Measurements from ENCODE around the gene TCEAL3.
A peak's percentile ranks its signal among the peaks of the same experiment; 100 is the strongest.
"Not testable (repeated sequence)": the region's sequence is repeated elsewhere in the genome, so short reads cannot be mapped to it uniquely, and the experiment has no call there.

Gene TCEAL3

DNA sequence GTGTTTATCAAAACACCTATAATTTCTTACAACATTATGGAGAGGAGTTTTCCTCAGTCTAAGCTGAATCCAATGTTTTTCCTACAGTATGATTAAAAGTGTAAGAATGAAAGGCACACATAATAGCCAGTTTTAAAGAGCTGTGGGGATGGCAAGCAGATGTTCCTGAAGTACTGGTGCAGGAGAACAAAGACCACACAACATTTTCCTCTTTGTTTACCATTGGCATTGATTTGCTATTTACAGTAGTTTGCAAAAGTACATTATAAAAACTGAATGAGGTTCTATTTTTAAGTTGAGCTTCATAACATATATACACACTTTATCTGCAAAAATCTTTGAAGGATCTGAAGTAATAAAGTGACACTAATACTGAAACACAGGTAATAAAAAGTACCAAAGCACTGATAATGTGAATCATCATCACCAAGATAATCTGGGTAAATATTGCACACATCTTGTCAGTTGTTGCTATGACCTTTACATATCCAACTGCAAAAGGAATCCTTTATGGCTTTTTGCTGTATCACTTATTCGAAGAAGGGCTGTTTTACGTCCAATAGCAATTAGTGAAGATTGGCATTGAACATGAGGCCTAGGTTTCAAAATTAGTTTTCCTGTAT is 43.5 kb downstream of the TCEAL3 start:
- H3K4me3 ChIP-seq (ENCODE audit: low read depth, low read length) = no peak overlapping the region
- DNase-seq (ENCODE audit: low read depth) = no peak
- TF ChIP-seq, protein P1, sequence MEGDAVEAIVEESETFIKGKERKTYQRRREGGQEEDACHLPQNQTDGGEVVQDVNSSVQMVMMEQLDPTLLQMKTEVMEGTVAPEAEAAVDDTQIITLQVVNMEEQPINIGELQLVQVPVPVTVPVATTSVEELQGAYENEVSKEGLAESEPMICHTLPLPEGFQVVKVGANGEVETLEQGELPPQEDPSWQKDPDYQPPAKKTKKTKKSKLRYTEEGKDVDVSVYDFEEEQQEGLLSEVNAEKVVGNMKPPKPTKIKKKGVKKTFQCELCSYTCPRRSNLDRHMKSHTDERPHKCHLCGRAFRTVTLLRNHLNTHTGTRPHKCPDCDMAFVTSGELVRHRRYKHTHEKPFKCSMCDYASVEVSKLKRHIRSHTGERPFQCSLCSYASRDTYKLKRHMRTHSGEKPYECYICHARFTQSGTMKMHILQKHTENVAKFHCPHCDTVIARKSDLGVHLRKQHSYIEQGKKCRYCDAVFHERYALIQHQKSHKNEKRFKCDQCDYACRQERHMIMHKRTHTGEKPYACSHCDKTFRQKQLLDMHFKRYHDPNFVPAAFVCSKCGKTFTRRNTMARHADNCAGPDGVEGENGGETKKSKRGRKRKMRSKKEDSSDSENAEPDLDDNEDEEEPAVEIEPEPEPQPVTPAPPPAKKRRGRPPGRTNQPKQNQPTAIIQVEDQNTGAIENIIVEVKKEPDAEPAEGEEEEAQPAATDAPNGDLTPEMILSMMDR (IDR thresholded peaks at IDR 0.05; ENCODE audit: control insufficient read depth, extremely low read depth, insufficient read depth) = no peak

GRCh38 chrX:103655230-103656000 is 47.7 kb downstream of the TCEAL3 start:
- DNase-seq (ENCODE audit: low read depth); H3K4me3 ChIP-seq (ENCODE audit: low read depth, low read length): not testable (repeated sequence)

DNA sequence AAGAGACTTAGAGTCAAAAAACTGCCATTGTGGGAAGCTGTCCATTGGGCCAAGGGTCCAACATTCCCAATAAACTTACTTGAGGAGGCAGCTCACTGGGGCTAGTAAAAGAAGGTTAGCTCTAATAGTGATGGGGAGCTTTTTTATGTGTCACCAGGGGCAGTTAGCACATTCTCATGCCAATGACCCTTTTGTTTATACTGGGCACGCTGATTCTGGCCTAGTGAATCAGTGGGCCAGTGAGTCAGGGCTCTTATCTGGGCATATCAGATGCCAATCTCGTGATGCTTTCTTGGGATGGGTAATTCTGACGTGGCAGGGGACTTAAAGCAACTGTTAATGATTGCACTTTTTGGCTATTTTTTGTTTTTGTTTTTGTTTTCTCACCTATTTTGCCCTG is 48.9 kb downstream of the TCEAL3 start:
- no peak overlapping the region for H3K4me3 ChIP-seq (ENCODE audit: low read depth, low read length)
- no peak for DNase-seq (ENCODE audit: low read depth)
- TF ChIP-seq, protein P1 (IDR thresholded peaks at IDR 0.05; ENCODE audit: control insufficient read depth, extremely low read depth, insufficient read depth) = no peak

GRCh38 chrX:103657066-103657465 is 49.3 kb downstream of the TCEAL3 start:
- DNase-seq (ENCODE audit: low read depth); H3K4me3 ChIP-seq (ENCODE audit: low read depth, low read length): not testable (repeated sequence)

DNA sequence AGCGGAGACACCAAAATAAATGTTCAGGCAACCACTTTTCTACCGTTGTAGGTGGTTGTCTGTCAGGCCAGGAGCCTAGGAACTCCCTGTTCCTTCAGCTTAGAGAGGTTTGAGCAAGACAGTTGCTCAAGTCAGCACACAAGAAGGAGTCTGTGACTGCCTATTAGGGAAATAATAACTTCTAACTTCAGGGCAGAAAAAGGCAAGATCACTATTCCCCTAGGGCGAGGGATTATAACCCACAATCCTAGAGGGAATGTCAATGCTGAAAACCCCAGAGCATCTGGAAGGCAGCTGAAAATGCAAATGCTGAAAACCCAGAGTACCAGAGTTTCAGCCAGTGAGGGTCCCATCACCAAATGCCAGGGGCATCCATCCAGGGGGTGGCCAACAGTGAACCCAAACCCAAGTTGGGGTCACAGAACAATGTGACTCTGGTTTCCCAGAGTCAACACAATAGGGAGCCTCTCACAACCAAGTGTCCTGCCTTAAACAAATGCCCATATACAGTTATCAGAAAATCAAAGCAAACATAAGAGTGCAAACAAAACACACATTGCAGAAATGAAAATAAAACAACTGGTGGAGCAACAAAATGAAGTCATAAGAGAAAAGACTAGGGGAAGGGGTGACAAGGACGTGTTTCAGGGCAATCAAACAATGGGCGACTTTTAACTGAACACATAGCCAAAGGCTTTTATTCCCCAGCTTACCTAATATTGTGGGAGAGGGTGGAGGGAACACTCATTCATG is 51.1 kb downstream of the TCEAL3 start:
- TF ChIP-seq, protein P1 (IDR thresholded peaks at IDR 0.05; ENCODE audit: control insufficient read depth, extremely low read depth, insufficient read depth) = no peak

DNA sequence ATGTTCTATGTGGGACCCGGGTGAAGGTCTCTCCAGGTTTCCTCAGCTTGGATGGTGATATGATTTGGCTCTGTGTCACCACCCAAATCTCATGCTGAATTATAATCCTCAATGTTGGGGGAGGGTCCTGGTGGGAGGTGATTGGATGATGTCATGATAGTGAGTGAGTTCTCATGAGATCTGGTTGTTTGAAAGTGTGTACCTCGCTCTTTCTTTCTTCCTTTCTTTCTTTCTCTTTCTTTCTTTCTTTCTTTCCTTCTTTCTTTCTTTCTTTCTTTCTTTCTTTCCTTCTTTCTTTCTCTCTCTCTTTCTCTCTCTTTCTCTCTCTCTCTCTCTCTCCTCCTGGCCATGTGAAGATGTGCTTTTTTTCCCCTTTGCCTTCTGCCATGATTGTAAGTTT is 51.7 kb downstream of the TCEAL3 start:
- not testable (repeated sequence) for DNase-seq (ENCODE audit: low read depth); H3K4me3 ChIP-seq (ENCODE audit: low read depth, low read length)

More for the DNA sequence above, 51.1 kb downstream of the TCEAL3 start:
- peak; percentile 37 for DNase-seq (ENCODE audit: low read depth)
- no peak overlapping the region for H3K4me3 ChIP-seq (ENCODE audit: low read depth, low read length)
